ENCODE results near the gene CLDN5.

The CLDN5 gene

DNA sequence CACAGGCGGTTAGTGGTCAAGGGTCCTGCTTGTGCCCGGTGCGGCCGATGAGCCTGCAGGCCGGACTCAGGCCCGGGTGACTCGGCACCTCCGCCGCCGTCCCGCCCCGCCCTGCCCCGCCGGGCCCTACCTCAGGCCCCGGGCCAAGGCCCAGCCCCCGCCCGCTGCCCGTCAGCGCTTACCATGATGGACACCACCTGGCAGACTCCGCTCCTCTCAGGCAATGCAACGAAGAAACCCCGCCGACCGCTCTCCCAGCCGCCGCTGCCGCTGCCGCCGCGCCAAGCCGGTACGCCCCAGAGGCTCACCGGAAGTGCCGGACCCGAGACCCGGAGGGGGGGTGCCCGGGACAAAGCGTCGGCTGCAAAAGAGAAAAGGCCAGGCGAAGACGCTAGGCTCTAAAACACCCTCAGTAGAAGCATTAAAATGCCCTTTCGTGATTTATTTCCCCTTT, 45.3 kb downstream of the CLDN5 start, which contains the start of gene UFD1:
UFD1 (minus strand) TSS at position 293 of the 454 bp plus-strand sequence; CDS start at position 185, 108 bp downstream.
- peak; percentile 59 to 70 (median 61) for DNase-seq

DNA sequence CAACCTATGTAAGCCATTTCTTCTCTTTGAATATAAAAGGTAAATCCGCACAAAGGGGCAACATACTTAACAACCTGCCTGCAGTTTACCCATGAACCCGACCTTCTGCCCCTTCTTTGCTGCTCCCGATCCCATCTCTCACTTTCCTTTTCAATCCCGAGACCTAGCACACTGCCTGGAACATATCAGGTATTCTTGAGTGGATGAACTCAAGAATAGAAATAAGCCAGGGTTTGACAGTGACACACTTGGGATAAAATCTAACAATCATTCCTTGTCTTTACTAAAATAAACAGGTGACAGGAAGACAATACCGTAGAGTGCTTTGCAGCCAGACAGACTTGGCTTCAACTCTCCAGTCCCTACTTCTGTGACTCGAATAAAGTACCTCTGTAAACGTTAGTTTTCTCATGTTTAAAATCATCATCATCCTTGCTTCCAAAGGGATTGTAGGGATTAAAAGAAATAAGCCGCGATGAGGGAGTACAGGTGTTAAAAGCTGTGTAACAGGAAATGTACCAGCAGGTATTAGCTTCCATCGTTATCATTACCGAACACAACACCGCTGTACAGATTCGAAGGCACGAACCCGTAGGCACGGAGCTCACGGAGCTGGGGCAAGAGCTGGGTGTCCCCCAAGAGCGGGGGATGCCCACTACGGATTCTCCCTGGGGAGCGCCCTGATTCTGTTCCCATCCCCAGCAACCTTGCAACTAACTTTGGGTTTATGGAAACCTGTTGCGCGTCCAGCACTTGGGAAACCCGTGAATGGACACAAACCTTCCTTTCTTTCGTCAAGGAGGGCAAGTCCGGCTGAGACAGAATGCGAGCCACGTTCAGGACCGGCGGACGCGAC, 45.9 kb downstream of the CLDN5 start:
- DNase-seq, result no peak

DNA sequence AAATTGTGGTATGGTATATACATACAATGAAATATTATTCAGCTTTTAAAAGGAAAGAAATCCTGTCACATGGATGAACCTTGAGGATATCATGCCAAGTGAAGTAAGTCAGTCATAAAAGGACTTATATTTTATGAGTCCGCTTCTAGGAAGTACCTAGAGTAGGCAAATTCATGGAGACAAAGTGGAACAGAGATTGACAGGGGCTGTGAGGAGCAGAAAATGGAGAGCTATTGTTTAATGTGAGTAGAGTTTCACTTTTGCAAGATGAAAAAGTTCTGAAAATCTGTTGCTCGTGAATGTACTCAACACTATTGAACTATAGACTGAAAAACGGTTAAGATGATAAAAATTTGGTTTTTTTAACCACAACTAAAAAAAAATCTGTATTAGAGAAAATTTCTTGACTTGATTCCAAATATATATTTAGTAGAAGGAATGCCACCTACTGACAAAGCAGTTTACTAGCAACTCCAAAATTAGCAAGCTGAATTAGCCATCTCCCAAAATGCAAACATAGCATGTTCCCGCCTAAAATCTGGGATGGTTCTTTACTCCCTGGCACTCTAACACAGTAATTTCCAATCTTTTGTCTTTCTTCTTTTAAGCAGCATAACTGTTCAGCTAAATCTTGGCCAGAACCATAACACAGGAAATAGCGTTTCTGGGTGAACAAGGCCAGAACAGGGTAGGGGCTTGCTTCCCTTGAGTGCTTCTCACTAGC, 46.7 kb downstream of the CLDN5 start:
- DNase-seq, result no peak

GRCh38 chr22:19476023-19476422, 48.2 kb downstream of the CLDN5 start:
- no peak for DNase-seq

- DNase-seq, result no peak
These were observed 50.6 kb downstream of the CLDN5 start for GRCh38 chr22:19473578-19473977.
